IMR-90 (cell line): ENCODE data around the gene STKLD1. TPM values are rescaled to one million over a fixed set of nuclear protein-coding genes. Genes with fewer than 3 reads are reported as not detected.

Experiments used
- ATAC-seq: fragments of 200-7000 bp; cut with Tn5 transposase; 2 replicates; pipeline ENCODE4 v1.9.1; 2020; ENCODE audit warnings: low read depth, mild to moderate bottlenecking, moderate library complexity
- BruUV-seq: library from RNA; stranded (reverse); fragments of 400-500 nt; replicated peaks from 2 replicates; lab custom pipeline; 2021; lab: Mats Ljungman, UMichigan
- CTCF ChIA-PET: fragments of 300-600 bp; formaldehyde crosslinking; extraction: SDS; loops from one replicate; lab custom pipeline; 2021; ENCODE audit warnings: antibody characterized with exemption; lab: Yijun Ruan, JAX
- POLR2A ChIA-PET: fragments of 300-600 bp; sonication (Branson Sonifier 250); formaldehyde crosslinking; loops from one replicate; lab custom pipeline; 2022; ENCODE audit warnings: antibody characterized with exemption; ENCODE audit not compliant: unreplicated experiment; lab: Charles Lee
- DNase-seq: peaks from one replicate; pipeline ENCODE4 v3.0.0; 2013
- H2AFZ ChIP-seq: replicated peaks from 2 replicates; pipeline ENCODE3; 2013; ENCODE audit warnings: low read length, mild to moderate bottlenecking; ENCODE audit not compliant: poor library complexity
- H2AK5ac ChIP-seq: 2 replicates; pipeline ENCODE4 v1.6.1; 2013; ENCODE audit warnings: low read depth, low read length, inconsistent platforms
- H2AK9ac ChIP-seq: replicated peaks from 2 replicates; pipeline ENCODE3; 2013; ENCODE audit warnings: mild to moderate bottlenecking, low read depth, low read length, moderate library complexity; ENCODE audit not compliant: poor library complexity
- H2BK120ac ChIP-seq: 2 replicates; pipeline ENCODE4 v1.6.1; 2013; ENCODE audit warnings: low read depth, low read length, inconsistent platforms
- H2BK15ac ChIP-seq: 3 replicates; pipeline ENCODE4 v1.6.1; 2013; ENCODE audit warnings: low read depth, low read length, inconsistent platforms
- H2BK20ac ChIP-seq: 2 replicates; pipeline ENCODE4 v1.6.1; 2013; ENCODE audit warnings: low read depth, mild to moderate bottlenecking, inconsistent platforms, low read length, moderate library complexity
- H2BK5ac ChIP-seq: 2 replicates; pipeline ENCODE4 v1.6.1; 2013; ENCODE audit warnings: mild to moderate bottlenecking, low read depth, low read length, inconsistent platforms; ENCODE audit not compliant: poor library complexity, severe bottlenecking
- H3K14ac ChIP-seq: replicated peaks from 2 replicates; pipeline ENCODE4 v1.6.1; 2013; ENCODE audit warnings: low read depth, low read length, inconsistent platforms
- H3K18ac ChIP-seq: 2 replicates; pipeline ENCODE4 v1.6.1; 2013; ENCODE audit warnings: low read depth, low read length, control low read depth
- H3K23ac ChIP-seq: 2 replicates; pipeline ENCODE4 v1.6.1; 2013; ENCODE audit warnings: low read depth, low read length, inconsistent platforms
- H3K27ac ChIP-seq: 2 replicates; pipeline ENCODE4 v1.5.1; 2013; ENCODE audit warnings: mild to moderate bottlenecking, control low read depth, low read length; ENCODE audit not compliant: insufficient read depth
- H3K27me3 ChIP-seq: 2 replicates; pipeline ENCODE4 v1.6.1; 2013; ENCODE audit warnings: low read length; ENCODE audit not compliant: control insufficient read depth, insufficient read depth
- H3K36me3 ChIP-seq: 2 replicates; pipeline ENCODE4 v1.6.1; 2013; ENCODE audit warnings: low read length, mixed read lengths; ENCODE audit not compliant: control insufficient read depth, insufficient read depth
- H3K4ac ChIP-seq: 2 replicates; pipeline ENCODE4 v1.6.1; 2013; ENCODE audit warnings: low read depth, low read length, inconsistent platforms
- H3K4me1 ChIP-seq: 2 replicates; pipeline ENCODE4 v1.6.1; 2013; ENCODE audit warnings: low read length, mixed read lengths; ENCODE audit not compliant: control insufficient read depth, insufficient read depth
- H3K4me2 ChIP-seq: 2 replicates; pipeline ENCODE4 v1.6.1; 2013; ENCODE audit warnings: low read depth, mild to moderate bottlenecking, control low read depth, low read length, moderate library complexity
- H3K4me3 ChIP-seq: 2 replicates; pipeline ENCODE4 v1.5.1; 2013; ENCODE audit warnings: low read depth, mild to moderate bottlenecking, control low read depth, low read length, moderate library complexity; ENCODE audit not compliant: insufficient read depth
- H3K56ac ChIP-seq: 2 replicates; pipeline ENCODE4 v1.6.1; 2013; ENCODE audit warnings: low read length, inconsistent platforms; ENCODE audit not compliant: insufficient read depth; ENCODE audit errors: extremely low read depth
- H3K79me1 ChIP-seq, 2 experiments: 2 replicates each; pipeline ENCODE4 v1.6.1; 2013; ENCODE audit warnings: low read length in 2 of 2, inconsistent platforms in 1 of 2, low read depth in 1 of 2
- H3K9ac ChIP-seq: 2 replicates; pipeline ENCODE4 v1.6.1; 2013; ENCODE audit warnings: low read depth, low read length, control low read depth
- H3K9me1 ChIP-seq: 2 replicates; pipeline ENCODE4 v1.6.1; 2013; ENCODE audit warnings: low read length, inconsistent platforms; ENCODE audit not compliant: insufficient read depth
- H3K9me3 ChIP-seq: 2 replicates; pipeline ENCODE4 v1.6.1; 2013; ENCODE audit warnings: low read length; ENCODE audit not compliant: control insufficient read depth, insufficient read depth
- H4K20me1 ChIP-seq: 2 replicates; pipeline ENCODE4 v1.6.1; 2013; ENCODE audit warnings: low read length, inconsistent platforms; ENCODE audit not compliant: insufficient read depth
- H4K5ac ChIP-seq: 2 replicates; pipeline ENCODE4 v1.6.1; 2013; ENCODE audit warnings: mild to moderate bottlenecking, low read depth, low read length, control low read depth
- H4K8ac ChIP-seq, 2 experiments: 2 replicates each; pipeline ENCODE4 v1.6.1; 2013; ENCODE audit warnings: low read depth in 2 of 2, low read length in 2 of 2, control low read depth in 1 of 2, inconsistent platforms in 1 of 2
- H4K91ac ChIP-seq: 2 replicates; pipeline ENCODE4 v1.6.1; 2013; ENCODE audit warnings: low read depth, low read length, inconsistent platforms; ENCODE audit not compliant: insufficient read depth
- BHLHE40 ChIP-seq: fragments of 150-350 bp; IDR thresholded peaks from 2 replicates; pipeline ENCODE4 v1.6.1; 2016; ENCODE audit warnings: mild to moderate bottlenecking, low read depth, low read length
- CEBPB ChIP-seq: IDR thresholded peaks from 2 replicates; pipeline ENCODE4 v1.6.1; 2012; ENCODE audit warnings: low read depth, low read length, improper control_type of control experiment
- CTCF ChIP-seq: conservative IDR thresholded peaks from 2 replicates; pipeline ENCODE4 v1.5.1; 2012; ENCODE audit warnings: mild to moderate bottlenecking, low read depth, low read length, improper control_type of control experiment
- ELK1 ChIP-seq: fragments of 150-350 bp; IDR thresholded peaks from 2 replicates; pipeline ENCODE4 v1.6.1; 2016; ENCODE audit warnings: low read depth, mild to moderate bottlenecking, low read length, moderate library complexity, borderline replicate concordance
- FOS ChIP-seq: fragments of 150-350 bp; IDR thresholded peaks from 2 replicates; pipeline ENCODE4 v1.6.1; 2016; ENCODE audit warnings: low read depth, low read length
- MAFK ChIP-seq: IDR thresholded peaks from 2 replicates; pipeline ENCODE4 v1.6.1; 2012; ENCODE audit warnings: low read depth, low read length, improper control_type of control experiment
- MAZ ChIP-seq: IDR thresholded peaks from 2 replicates; pipeline ENCODE4 v1.6.1; 2012; ENCODE audit warnings: low read depth, mild to moderate bottlenecking, low read length, improper control_type of control experiment, moderate library complexity, borderline replicate concordance
- MXI1 ChIP-seq: IDR thresholded peaks from 2 replicates; pipeline ENCODE4 v1.6.1; 2012; ENCODE audit warnings: low read depth, mild to moderate bottlenecking, low read length, moderate library complexity, borderline replicate concordance
- NFE2L2 ChIP-seq: fragments of 150-350 bp; IDR thresholded peaks from 2 replicates; pipeline ENCODE4 v1.6.1; 2016; ENCODE audit warnings: low read depth, mild to moderate bottlenecking, low read length
- POLR2A ChIP-seq: IDR thresholded peaks from 2 replicates; pipeline ENCODE4 v1.6.1; 2012; ENCODE audit warnings: mild to moderate bottlenecking, low read depth, low read length
- RAD21 ChIP-seq: IDR thresholded peaks from 2 replicates; pipeline ENCODE4 v1.6.1; 2012; ENCODE audit warnings: low read length, improper control_type of control experiment
- RCOR1 ChIP-seq: IDR thresholded peaks from 2 replicates; pipeline ENCODE4 v1.6.1; 2012; ENCODE audit warnings: mild to moderate bottlenecking, low read length, improper control_type of control experiment; ENCODE audit not compliant: insufficient replicate concordance
- SMC3 ChIP-seq: fragments of 150-350 bp; IDR thresholded peaks from 2 replicates; pipeline ENCODE4 v1.6.1; 2016; ENCODE audit warnings: low read depth, mild to moderate bottlenecking, antibody characterized with exemption, low read length, moderate library complexity
- USF2 ChIP-seq: fragments of 150-350 bp; IDR thresholded peaks from 2 replicates; pipeline ENCODE4 v1.6.1; 2017; ENCODE audit warnings: mild to moderate bottlenecking, antibody characterized with exemption, low read length, low read depth
- WGBS, 2 experiments: methylation state at CpG; one replicate each; pipeline versions ENCODE4 v1.1.5 to v1.1.7; 2013; ENCODE audit warnings: missing lambda C conversion rate in 2 of 2; ENCODE audit not compliant: insufficient read length in 1 of 2; ENCODE audit errors: extremely low coverage in 2 of 2; 5-methylcytosine and 5-hydroxymethylcytosine counted together
- dilution Hi-C: fragments of 300-500 bp; cut with HindIII; formaldehyde crosslinking; loops from one replicate; pipeline ENCODE4 v1.14.3; 2018; ENCODE audit warnings: low sequenced_read_pairs; ENCODE audit not compliant: unreplicated experiment
- in situ Hi-C: fragments of 300-500 bp; cut with MboI; formaldehyde crosslinking; loops from 3 replicates; pipeline ENCODE4 v1.14.3; 2019; ENCODE audit warnings: low sequenced_read_pairs, inconsistent platforms, mixed read lengths
- intact Hi-C: fragments of 100-400 bp; cut with micrococcal nuclease; formaldehyde crosslinking; loops from 2 replicates; pipeline ENCODE4 v1.10.0; 2022
- polyA plus RNA-seq, 3 experiments: library from polyadenylated mRNA; depleted of rRNA; stranded (reverse); fragments of >200 nt; gene quantifications; 2 replicates each; pipeline ENCODE4 v1.2.3, GENCODE V29; 2012; ENCODE audit warnings: low replicate concordance in 1 of 3
- total RNA-seq: library from RNA; depleted of rRNA; stranded (reverse); fragments of >200 nt; gene quantifications from 2 replicates; pipeline ENCODE4 v1.2.3, GENCODE V29; 2012

Gene STKLD1
- total and polyA plus RNA-seq, 2 of the 4 experiments (the other 2 are of a cell fraction): 0.54 to 0.65 TPM

GRCh38 chr9:133345596-133345995 lies 30.6 kb upstream of the STKLD1 start:
- Histone ChIP-seq H4K8ac (no peak overlapping the region), H3K79me1 (peaks cover 31 to 66% of the 10 kb centered on the region in 2 experiments), H4K20me1 (peaks cover 33% of the 10 kb centered on the region), H3K4me3 (no peak overlapping the region), H3K4me1 (peaks cover 16% of the 10 kb centered on the region), H2BK15ac (no peak overlapping the region), H2BK120ac (no peak overlapping the region), H3K23ac (no peak overlapping the region), H2AK5ac (no peak overlapping the region), H4K91ac (no peak overlapping the region), H2BK5ac (no peak overlapping the region), H2AK9ac (no peak overlapping the region), H2AFZ (no peak overlapping the region), H3K56ac (no peak overlapping the region), H3K27me3 (no peaks in the 10 kb centered on the region), H3K9me3 (no peaks in the 10 kb centered on the region), H3K9ac (no peak overlapping the region), H3K9me1 (peaks cover 6% of the 10 kb centered on the region; the same call in 1 of the 2 replicates), H3K4me2 (no peak overlapping the region), H3K27ac (no peak overlapping the region), H3K4ac (no peak overlapping the region), H3K18ac (no peak overlapping the region), H2BK20ac (no peak overlapping the region), H4K5ac (no peak overlapping the region), H3K36me3 (peaks cover 66% of the 10 kb centered on the region), H3K14ac (no peak overlapping the region)
- WGBS, 2 experiments: no CpG with 5 or more reads among the region's 6 CpGs
- DNase-seq: no peak
- no peak for ATAC-seq
- no TSS peak for BruUV-seq
- in situ Hi-C loops (no loop called here), dilution Hi-C loops (no loop called here), intact Hi-C loops (no loop called here)
- TF ChIP-seq RAD21 (no peak), POLR2A (no peak), ELK1 (no peak), CTCF (no peak), BHLHE40 (no peak), USF2 (no peak), MXI1 (no peak), MAFK (no peak), SMC3 (no peak), CEBPB (no peak), FOS (no peak), MAZ (no peak), RCOR1 (no peak), NFE2L2 (no peak)
- ChIA-PET POLR2A (no interaction called here), CTCF (no interaction called here)
